GM12891 (cell line): ENCODE data around the gene CYP26A1.

Experiments
- POLR2A ChIP-seq: IDR thresholded peaks from 2 replicates; pipeline ENCODE4 v1.6.1; 2011; ENCODE audit warnings: low read depth, low read length, control low read depth
- POLR2AphosphoS5 ChIP-seq: IDR thresholded peaks from 2 replicates; pipeline ENCODE4 v1.6.1; 2011; ENCODE audit warnings: low read depth, low read length, control low read depth
- POU2F2 ChIP-seq: IDR thresholded peaks from 2 replicates; pipeline ENCODE4 v1.6.1; 2011; ENCODE audit warnings: low read depth, mild to moderate bottlenecking, control low read depth, low read length, moderate library complexity
- TAF1 ChIP-seq: IDR thresholded peaks from 2 replicates; pipeline ENCODE4 v1.6.1; 2011; ENCODE audit warnings: low read depth, low read length, control low read depth

DNA sequence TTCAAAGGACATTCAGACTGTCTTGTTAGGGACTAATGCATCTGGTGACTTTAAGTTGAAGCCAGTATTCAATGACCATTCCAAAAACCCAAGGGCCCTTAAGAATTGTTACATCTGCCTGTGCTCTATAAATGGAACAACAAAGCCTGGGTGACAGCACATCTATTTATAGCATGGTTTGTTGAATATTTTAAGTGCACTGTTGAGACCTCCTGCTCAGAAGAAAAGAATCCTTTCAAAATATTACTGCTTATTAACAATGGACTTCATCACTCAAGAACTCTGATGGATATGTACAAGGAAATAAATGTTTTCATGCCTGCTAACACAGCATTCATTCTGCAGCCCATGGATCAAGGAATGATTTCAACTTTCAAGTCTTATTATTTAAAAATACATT is 46.2 kb upstream of the CYP26A1 start:
- TF ChIP-seq POLR2A (no peak), POLR2AphosphoS5 (no peak), TAF1 (no peak), POU2F2 (no peak)
